IMR-90 (cell line): ENCODE data around the gene CRY2. TPM values are rescaled to one million over a fixed set of nuclear protein-coding genes. Genes with fewer than 3 reads are reported as not detected.
A peak's percentile ranks its signal among the peaks of the same experiment; 100 is the strongest.

ENCODE experiments used
- ATAC-seq: fragments of 200-7000 bp; cut with Tn5 transposase; 2 replicates; pipeline ENCODE4 v1.9.1; 2020; ENCODE audit warnings: low read depth, mild to moderate bottlenecking, moderate library complexity
- BruUV-seq: library from RNA; stranded (reverse); fragments of 400-500 nt; replicated peaks from 2 replicates; lab custom pipeline; 2021; lab: Mats Ljungman, UMichigan
- CTCF ChIA-PET: fragments of 300-600 bp; formaldehyde crosslinking; extraction: SDS; loops from one replicate; lab custom pipeline; 2021; ENCODE audit warnings: antibody characterized with exemption; lab: Yijun Ruan, JAX
- POLR2A ChIA-PET: fragments of 300-600 bp; sonication (Branson Sonifier 250); formaldehyde crosslinking; loops from one replicate; lab custom pipeline; 2022; ENCODE audit warnings: antibody characterized with exemption; ENCODE audit not compliant: unreplicated experiment; lab: Charles Lee
- DNase-seq: peaks from one replicate; pipeline ENCODE4 v3.0.0; 2013
- H2AFZ ChIP-seq: replicated peaks from 2 replicates; pipeline ENCODE3; 2013; ENCODE audit warnings: low read length, mild to moderate bottlenecking; ENCODE audit not compliant: poor library complexity
- H2AK5ac ChIP-seq: 2 replicates; pipeline ENCODE4 v1.6.1; 2013; ENCODE audit warnings: low read depth, low read length, inconsistent platforms
- H2AK9ac ChIP-seq: replicated peaks from 2 replicates; pipeline ENCODE3; 2013; ENCODE audit warnings: mild to moderate bottlenecking, low read depth, low read length, moderate library complexity; ENCODE audit not compliant: poor library complexity
- H2BK120ac ChIP-seq: 2 replicates; pipeline ENCODE4 v1.6.1; 2013; ENCODE audit warnings: low read depth, low read length, inconsistent platforms
- H2BK15ac ChIP-seq: 3 replicates; pipeline ENCODE4 v1.6.1; 2013; ENCODE audit warnings: low read depth, low read length, inconsistent platforms
- H2BK20ac ChIP-seq: 2 replicates; pipeline ENCODE4 v1.6.1; 2013; ENCODE audit warnings: low read depth, mild to moderate bottlenecking, inconsistent platforms, low read length, moderate library complexity
- H2BK5ac ChIP-seq: 2 replicates; pipeline ENCODE4 v1.6.1; 2013; ENCODE audit warnings: mild to moderate bottlenecking, low read depth, low read length, inconsistent platforms; ENCODE audit not compliant: poor library complexity, severe bottlenecking
- H3K14ac ChIP-seq: replicated peaks from 2 replicates; pipeline ENCODE4 v1.6.1; 2013; ENCODE audit warnings: low read depth, low read length, inconsistent platforms
- H3K18ac ChIP-seq: 2 replicates; pipeline ENCODE4 v1.6.1; 2013; ENCODE audit warnings: low read depth, low read length, control low read depth
- H3K23ac ChIP-seq: 2 replicates; pipeline ENCODE4 v1.6.1; 2013; ENCODE audit warnings: low read depth, low read length, inconsistent platforms
- H3K27ac ChIP-seq: 2 replicates; pipeline ENCODE4 v1.5.1; 2013; ENCODE audit warnings: mild to moderate bottlenecking, control low read depth, low read length; ENCODE audit not compliant: insufficient read depth
- H3K27me3 ChIP-seq: 2 replicates; pipeline ENCODE4 v1.6.1; 2013; ENCODE audit warnings: low read length; ENCODE audit not compliant: control insufficient read depth, insufficient read depth
- H3K36me3 ChIP-seq: 2 replicates; pipeline ENCODE4 v1.6.1; 2013; ENCODE audit warnings: low read length, mixed read lengths; ENCODE audit not compliant: control insufficient read depth, insufficient read depth
- H3K4ac ChIP-seq: 2 replicates; pipeline ENCODE4 v1.6.1; 2013; ENCODE audit warnings: low read depth, low read length, inconsistent platforms
- H3K4me1 ChIP-seq: 2 replicates; pipeline ENCODE4 v1.6.1; 2013; ENCODE audit warnings: low read length, mixed read lengths; ENCODE audit not compliant: control insufficient read depth, insufficient read depth
- H3K4me2 ChIP-seq: 2 replicates; pipeline ENCODE4 v1.6.1; 2013; ENCODE audit warnings: low read depth, mild to moderate bottlenecking, control low read depth, low read length, moderate library complexity
- H3K4me3 ChIP-seq: 2 replicates; pipeline ENCODE4 v1.5.1; 2013; ENCODE audit warnings: low read depth, mild to moderate bottlenecking, control low read depth, low read length, moderate library complexity; ENCODE audit not compliant: insufficient read depth
- H3K56ac ChIP-seq: 2 replicates; pipeline ENCODE4 v1.6.1; 2013; ENCODE audit warnings: low read length, inconsistent platforms; ENCODE audit not compliant: insufficient read depth; ENCODE audit errors: extremely low read depth
- H3K79me1 ChIP-seq, 2 experiments: 2 replicates each; pipeline ENCODE4 v1.6.1; 2013; ENCODE audit warnings: low read length in 2 of 2, inconsistent platforms in 1 of 2, low read depth in 1 of 2
- H3K9ac ChIP-seq: 2 replicates; pipeline ENCODE4 v1.6.1; 2013; ENCODE audit warnings: low read depth, low read length, control low read depth
- H3K9me1 ChIP-seq: 2 replicates; pipeline ENCODE4 v1.6.1; 2013; ENCODE audit warnings: low read length, inconsistent platforms; ENCODE audit not compliant: insufficient read depth
- H3K9me3 ChIP-seq: 2 replicates; pipeline ENCODE4 v1.6.1; 2013; ENCODE audit warnings: low read length; ENCODE audit not compliant: control insufficient read depth, insufficient read depth
- H4K20me1 ChIP-seq: 2 replicates; pipeline ENCODE4 v1.6.1; 2013; ENCODE audit warnings: low read length, inconsistent platforms; ENCODE audit not compliant: insufficient read depth
- H4K5ac ChIP-seq: 2 replicates; pipeline ENCODE4 v1.6.1; 2013; ENCODE audit warnings: mild to moderate bottlenecking, low read depth, low read length, control low read depth
- H4K8ac ChIP-seq, 2 experiments: 2 replicates each; pipeline ENCODE4 v1.6.1; 2013; ENCODE audit warnings: low read depth in 2 of 2, low read length in 2 of 2, control low read depth in 1 of 2, inconsistent platforms in 1 of 2
- H4K91ac ChIP-seq: 2 replicates; pipeline ENCODE4 v1.6.1; 2013; ENCODE audit warnings: low read depth, low read length, inconsistent platforms; ENCODE audit not compliant: insufficient read depth
- BHLHE40 ChIP-seq: fragments of 150-350 bp; IDR thresholded peaks from 2 replicates; pipeline ENCODE4 v1.6.1; 2016; ENCODE audit warnings: mild to moderate bottlenecking, low read depth, low read length
- CEBPB ChIP-seq: IDR thresholded peaks from 2 replicates; pipeline ENCODE4 v1.6.1; 2012; ENCODE audit warnings: low read depth, low read length, improper control_type of control experiment
- CHD1 ChIP-seq: IDR thresholded peaks from 2 replicates; pipeline ENCODE4 v1.6.1; 2012; ENCODE audit warnings: low read depth, low read length, improper control_type of control experiment
- FOS ChIP-seq: fragments of 150-350 bp; IDR thresholded peaks from 2 replicates; pipeline ENCODE4 v1.6.1; 2016; ENCODE audit warnings: low read depth, low read length
- MAFK ChIP-seq: IDR thresholded peaks from 2 replicates; pipeline ENCODE4 v1.6.1; 2012; ENCODE audit warnings: low read depth, low read length, improper control_type of control experiment
- MAZ ChIP-seq: IDR thresholded peaks from 2 replicates; pipeline ENCODE4 v1.6.1; 2012; ENCODE audit warnings: low read depth, mild to moderate bottlenecking, low read length, improper control_type of control experiment, moderate library complexity, borderline replicate concordance
- NFE2L2 ChIP-seq: fragments of 150-350 bp; IDR thresholded peaks from 2 replicates; pipeline ENCODE4 v1.6.1; 2016; ENCODE audit warnings: low read depth, mild to moderate bottlenecking, low read length
- RAD21 ChIP-seq: IDR thresholded peaks from 2 replicates; pipeline ENCODE4 v1.6.1; 2012; ENCODE audit warnings: low read length, improper control_type of control experiment
- SMC3 ChIP-seq: fragments of 150-350 bp; IDR thresholded peaks from 2 replicates; pipeline ENCODE4 v1.6.1; 2016; ENCODE audit warnings: low read depth, mild to moderate bottlenecking, antibody characterized with exemption, low read length, moderate library complexity
- WGBS, 2 experiments: methylation state at CpG; one replicate each; pipeline versions ENCODE4 v1.1.5 to v1.1.7; 2013; ENCODE audit warnings: missing lambda C conversion rate in 2 of 2; ENCODE audit not compliant: insufficient read length in 1 of 2; ENCODE audit errors: extremely low coverage in 2 of 2; 5-methylcytosine and 5-hydroxymethylcytosine counted together
- dilution Hi-C: fragments of 300-500 bp; cut with HindIII; formaldehyde crosslinking; loops from one replicate; pipeline ENCODE4 v1.14.3; 2018; ENCODE audit warnings: low sequenced_read_pairs; ENCODE audit not compliant: unreplicated experiment
- in situ Hi-C: fragments of 300-500 bp; cut with MboI; formaldehyde crosslinking; loops from 3 replicates; pipeline ENCODE4 v1.14.3; 2019; ENCODE audit warnings: low sequenced_read_pairs, inconsistent platforms, mixed read lengths
- intact Hi-C: fragments of 100-400 bp; cut with micrococcal nuclease; formaldehyde crosslinking; loops from 2 replicates; pipeline ENCODE4 v1.10.0; 2022
- polyA plus RNA-seq, 3 experiments: library from polyadenylated mRNA; depleted of rRNA; stranded (reverse); fragments of >200 nt; gene quantifications; 2 replicates each; pipeline ENCODE4 v1.2.3, GENCODE V29; 2012; ENCODE audit warnings: low replicate concordance in 1 of 3
- total RNA-seq: library from RNA; depleted of rRNA; stranded (reverse); fragments of >200 nt; gene quantifications from 2 replicates; pipeline ENCODE4 v1.2.3, GENCODE V29; 2012
- TF ChIP-seq, protein P1 (sequence below): conservative IDR thresholded peaks from 2 replicates; pipeline ENCODE4 v1.5.1; 2012; ENCODE audit warnings: mild to moderate bottlenecking, low read depth, low read length, improper control_type of control experiment
- TF ChIP-seq, protein P2 (sequence below): fragments of 150-350 bp; IDR thresholded peaks from 2 replicates; pipeline ENCODE4 v1.6.1; 2017; ENCODE audit warnings: mild to moderate bottlenecking, antibody characterized with exemption, low read length, low read depth
- TF ChIP-seq, protein P3 (sequence below): fragments of 150-350 bp; IDR thresholded peaks from 2 replicates; pipeline ENCODE4 v1.6.1; 2016; ENCODE audit warnings: low read depth, mild to moderate bottlenecking, low read length, moderate library complexity, borderline replicate concordance

Gene CRY2
- total and polyA plus RNA-seq, 2 of the 4 experiments (the other 2 are of a cell fraction) = 12.2 to 13.1 TPM

DNA sequence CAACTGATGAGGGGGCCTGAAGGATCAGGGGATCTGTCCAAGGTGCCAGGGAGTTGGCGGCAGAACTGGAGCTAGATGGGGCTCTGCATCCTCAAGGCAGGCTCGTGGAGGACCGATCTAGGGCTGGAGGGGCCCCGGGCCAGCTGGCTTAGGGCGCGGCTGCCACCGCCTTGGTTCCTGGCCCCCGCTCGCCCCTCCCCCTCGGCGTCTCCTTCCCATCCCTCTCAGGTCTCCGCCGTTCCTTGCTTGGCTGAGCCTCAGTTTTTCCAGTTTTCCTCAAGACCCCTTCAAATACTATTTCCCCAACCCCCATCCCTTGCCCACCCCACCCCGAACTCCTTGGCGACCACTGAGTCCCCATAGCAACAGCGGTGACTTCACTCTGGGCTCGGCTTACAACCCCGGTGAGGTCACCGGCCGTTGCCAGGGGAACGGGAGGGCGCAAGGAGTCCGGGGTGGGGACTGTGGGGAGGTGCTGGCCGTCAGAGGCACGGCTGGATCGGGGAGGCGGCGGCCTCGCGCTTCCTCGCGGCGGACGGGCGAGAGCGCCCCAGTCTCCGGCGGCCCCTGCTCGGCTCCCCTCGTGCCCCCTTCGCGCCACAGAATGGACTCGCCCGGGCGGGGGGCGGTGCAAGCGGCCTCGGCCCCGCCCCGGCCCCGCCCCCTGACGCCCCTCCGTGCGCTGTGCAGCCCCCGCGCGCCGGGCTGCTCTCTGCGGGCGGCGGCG is 52.3 kb downstream of the CRY2 start:
- H3K36me3 ChIP-seq = peaks cover 13% of the 10 kb centered on the region
- ChIA-PET CTCF (interaction anchor here (1.3 kb wide), 1 partner anchor 27 kb away, joined by 3 read pairs; no protein-coding TSS in a partner anchor), POLR2A (no interaction called here)
- dilution Hi-C loops (no loop called here), intact Hi-C loops (no loop called here), in situ Hi-C loops (no loop called here)
- no peak overlapping the region; the same call in 1 of the 2 replicates for H3K18ac ChIP-seq
- DNase-seq (peak; percentile 90), ATAC-seq (peak; percentile 90)
- H2AFZ ChIP-seq = peak overlapping the region; percentile 96
- peak overlapping the region; percentile 84 for H3K23ac ChIP-seq
- peaks cover 7% of the 10 kb centered on the region; the same call in 1 of the 2 replicates for H3K4me1 ChIP-seq
- peaks cover 24% of the 10 kb centered on the region for H3K27me3 ChIP-seq
- H3K79me1 ChIP-seq = peaks cover 0 to 4% of the 10 kb centered on the region in 2 experiments; a peak in 1 of 4 replicates
- H4K5ac ChIP-seq = no peak overlapping the region
- no peaks in the 10 kb centered on the region for H3K9me3 ChIP-seq
- H3K4me3 ChIP-seq = peak overlapping the region; percentile 49
- H3K4ac ChIP-seq = peak overlapping the region; percentile 72
- H4K20me1 ChIP-seq = peaks cover 19% of the 10 kb centered on the region
- H3K9ac ChIP-seq = peak overlapping the region; percentile 64; the same call in 1 of the 2 replicates
- peak overlapping the region; percentile 85; the same call in 1 of the 3 replicates for H2BK15ac ChIP-seq
- H2BK20ac ChIP-seq = no peak overlapping the region; the same call in 1 of the 2 replicates
- H3K4me2 ChIP-seq = peak overlapping the region; percentile 49
- no peaks in the 10 kb centered on the region; the same call in 1 of the 2 replicates for H3K9me1 ChIP-seq
- H3K27ac ChIP-seq = peak overlapping the region; percentile 89
- no peak overlapping the region; the same call in 1 of the 2 replicates for H3K14ac ChIP-seq
- H2AK5ac ChIP-seq = peak overlapping the region; percentile 50; the same call in 1 of the 2 replicates
- peak overlapping the region; percentile 96 for H2BK120ac ChIP-seq
- H2AK9ac ChIP-seq = peak overlapping the region; percentile 93
- 0% methylated on average over 30 of the region's 62 CpGs; no CpG with 5 or more reads in 1 of the 2 experiments for WGBS, 2 experiments
- H2BK5ac ChIP-seq = peak overlapping the region; percentile 87
- H3K56ac ChIP-seq = peak overlapping the region; percentile 30; the same call in 1 of the 2 replicates
- peak overlapping the region in 1 of 2 experiments; percentile 79; a peak in 1 of 4 replicates for H4K8ac ChIP-seq
- H4K91ac ChIP-seq = peak overlapping the region; percentile 61; the same call in 1 of the 2 replicates
- no TSS peak for BruUV-seq
- TF ChIP-seq, protein P1, sequence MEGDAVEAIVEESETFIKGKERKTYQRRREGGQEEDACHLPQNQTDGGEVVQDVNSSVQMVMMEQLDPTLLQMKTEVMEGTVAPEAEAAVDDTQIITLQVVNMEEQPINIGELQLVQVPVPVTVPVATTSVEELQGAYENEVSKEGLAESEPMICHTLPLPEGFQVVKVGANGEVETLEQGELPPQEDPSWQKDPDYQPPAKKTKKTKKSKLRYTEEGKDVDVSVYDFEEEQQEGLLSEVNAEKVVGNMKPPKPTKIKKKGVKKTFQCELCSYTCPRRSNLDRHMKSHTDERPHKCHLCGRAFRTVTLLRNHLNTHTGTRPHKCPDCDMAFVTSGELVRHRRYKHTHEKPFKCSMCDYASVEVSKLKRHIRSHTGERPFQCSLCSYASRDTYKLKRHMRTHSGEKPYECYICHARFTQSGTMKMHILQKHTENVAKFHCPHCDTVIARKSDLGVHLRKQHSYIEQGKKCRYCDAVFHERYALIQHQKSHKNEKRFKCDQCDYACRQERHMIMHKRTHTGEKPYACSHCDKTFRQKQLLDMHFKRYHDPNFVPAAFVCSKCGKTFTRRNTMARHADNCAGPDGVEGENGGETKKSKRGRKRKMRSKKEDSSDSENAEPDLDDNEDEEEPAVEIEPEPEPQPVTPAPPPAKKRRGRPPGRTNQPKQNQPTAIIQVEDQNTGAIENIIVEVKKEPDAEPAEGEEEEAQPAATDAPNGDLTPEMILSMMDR = no peak
- no peak for TF ChIP-seq NFE2L2
- TF ChIP-seq RAD21 = 0 out of 2 replicates have a peak, but pooled peaks have one; percentile 2
- TF ChIP-seq, protein P2, sequence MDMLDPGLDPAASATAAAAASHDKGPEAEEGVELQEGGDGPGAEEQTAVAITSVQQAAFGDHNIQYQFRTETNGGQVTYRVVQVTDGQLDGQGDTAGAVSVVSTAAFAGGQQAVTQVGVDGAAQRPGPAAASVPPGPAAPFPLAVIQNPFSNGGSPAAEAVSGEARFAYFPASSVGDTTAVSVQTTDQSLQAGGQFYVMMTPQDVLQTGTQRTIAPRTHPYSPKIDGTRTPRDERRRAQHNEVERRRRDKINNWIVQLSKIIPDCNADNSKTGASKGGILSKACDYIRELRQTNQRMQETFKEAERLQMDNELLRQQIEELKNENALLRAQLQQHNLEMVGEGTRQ = 0 out of 2 replicates have a peak, but pooled peaks have one; percentile 5
- TF ChIP-seq BHLHE40 = peak; percentile 96
- peak; percentile 27; the same call in 1 of the 2 replicates for TF ChIP-seq CEBPB
- no peak for TF ChIP-seq SMC3
- peak; percentile 49; the same call in 1 of the 2 replicates for TF ChIP-seq MAZ
- TF ChIP-seq CHD1 = peak; percentile 95; the same call in 1 of the 2 replicates
- TF ChIP-seq FOS = peak; percentile 23; the same call in 1 of the 2 replicates
- no peak for TF ChIP-seq MAFK
- TF ChIP-seq, protein P3, sequence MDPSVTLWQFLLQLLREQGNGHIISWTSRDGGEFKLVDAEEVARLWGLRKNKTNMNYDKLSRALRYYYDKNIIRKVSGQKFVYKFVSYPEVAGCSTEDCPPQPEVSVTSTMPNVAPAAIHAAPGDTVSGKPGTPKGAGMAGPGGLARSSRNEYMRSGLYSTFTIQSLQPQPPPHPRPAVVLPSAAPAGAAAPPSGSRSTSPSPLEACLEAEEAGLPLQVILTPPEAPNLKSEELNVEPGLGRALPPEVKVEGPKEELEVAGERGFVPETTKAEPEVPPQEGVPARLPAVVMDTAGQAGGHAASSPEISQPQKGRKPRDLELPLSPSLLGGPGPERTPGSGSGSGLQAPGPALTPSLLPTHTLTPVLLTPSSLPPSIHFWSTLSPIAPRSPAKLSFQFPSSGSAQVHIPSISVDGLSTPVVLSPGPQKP = no peak
